GM12801 (cell line): ENCODE measurements around the gene PATZ1.

Experiments used
- CTCF ChIP-seq: IDR thresholded peaks from one replicate; pipeline ENCODE4 v1.5.1; 2011; ENCODE audit warnings: control low read depth; ENCODE audit not compliant: insufficient read length; ENCODE audit errors: extremely low read depth

The PATZ1 gene

GRCh38 chr22:31289344-31289743, 56.8 kb downstream of the PATZ1 start:
- TF ChIP-seq CTCF: no peak

- TF ChIP-seq CTCF: no peak
Observed at GRCh38 chr22:31288496-31289240, 57.5 kb downstream of the PATZ1 start.

- no peak for TF ChIP-seq CTCF
Observed at GRCh38 chr22:31287818-31288495, 58.2 kb downstream of the PATZ1 start.

- no peak for TF ChIP-seq CTCF
Observed at GRCh38 chr22:31286360-31287255, 59.5 kb downstream of the PATZ1 start.

GRCh38 chr22:31284281-31285155, 61.6 kb downstream of the PATZ1 start:
- no peak for TF ChIP-seq CTCF

GRCh38 chr22:31282748-31283468, 63.2 kb downstream of the PATZ1 start:
- no peak for TF ChIP-seq CTCF
